GM23338 (cell line): ENCODE results near the gene MIR17HG. TPM values are rescaled to one million over a fixed set of nuclear protein-coding genes. Genes with fewer than 3 reads are reported as not detected.
A peak's percentile ranks its signal among the peaks of the same experiment; 100 is the strongest.

ENCODE experiments used
- ATAC-seq: fragments of 200-7000 bp; cut with Tn5 transposase; 3 replicates; pipeline ENCODE4 v1.9.1; 2020
- DNase-seq: peaks from one replicate; pipeline ENCODE4 v3.0.0-alpha.2; 2015; ENCODE audit warnings: low spot score
- H2AFZ ChIP-seq: fragments of 200-600 bp; sonication (generic); 2 replicates; pipeline ENCODE4 v1.8.0; 2016; ENCODE audit warnings: antibody characterized with exemption, mild to moderate bottlenecking, moderate library complexity
- H3F3A ChIP-seq: fragments of 200-600 bp; sonication (generic); replicated peaks from 2 replicates; pipeline ENCODE4 v1.8.0; 2017; ENCODE audit warnings: antibody characterized with exemption, mixed run types, low read depth
- H3K27ac ChIP-seq: fragments of 200-600 bp; sonication (generic); 2 replicates; pipeline ENCODE4 v1.6.1; 2016; ENCODE audit warnings: low read depth
- H3K27me3 ChIP-seq: fragments of 200-600 bp; sonication (generic); 2 replicates; pipeline ENCODE4 v1.8.0; 2016; ENCODE audit warnings: mild to moderate bottlenecking, mixed run types, moderate library complexity; ENCODE audit not compliant: insufficient read depth
- H3K36me3 ChIP-seq: fragments of 200-600 bp; sonication (generic); 2 replicates; pipeline ENCODE4 v1.8.0; 2016; ENCODE audit warnings: mild to moderate bottlenecking; ENCODE audit not compliant: insufficient read depth
- H3K4me1 ChIP-seq: fragments of 200-600 bp; sonication (generic); 2 replicates; pipeline ENCODE4 v1.8.0; 2016; ENCODE audit warnings: mild to moderate bottlenecking, moderate library complexity; ENCODE audit not compliant: insufficient read depth
- H3K4me2 ChIP-seq: fragments of 200-600 bp; sonication (generic); 2 replicates; pipeline ENCODE4 v1.7.1; 2017; ENCODE audit warnings: mixed run types
- H3K4me3 ChIP-seq: fragments of 200-600 bp; sonication (generic); 2 replicates; pipeline ENCODE4 v1.6.1; 2016; ENCODE audit warnings: mixed run types
- H3K79me2 ChIP-seq: fragments of 200-600 bp; sonication (generic); replicated peaks from 2 replicates; pipeline ENCODE4 v1.8.0; 2017; ENCODE audit warnings: mild to moderate bottlenecking; ENCODE audit not compliant: insufficient read depth
- H3K9me2 ChIP-seq: fragments of 200-600 bp; sonication (generic); 2 replicates; pipeline ENCODE4 v1.8.0; 2017; ENCODE audit not compliant: insufficient read depth
- H4K20me1 ChIP-seq: fragments of 200-600 bp; sonication (generic); replicated peaks from 2 replicates; pipeline ENCODE4 v1.8.0; 2017; ENCODE audit warnings: mild to moderate bottlenecking; ENCODE audit not compliant: insufficient read depth
- H3K27ac Mint-ChIP-seq: 2 replicates; pipeline ENCODE4 v1.8.0; 2020; ENCODE audit warnings: inconsistent platforms, mild to moderate bottlenecking, moderate library complexity, mixed read lengths
- H3K27me3 Mint-ChIP-seq: 3 replicates; pipeline ENCODE4 v1.8.0; 2022; ENCODE audit warnings: low read depth, mild to moderate bottlenecking, moderate library complexity, mixed read lengths, inconsistent platforms; ENCODE audit not compliant: insufficient read depth, poor library complexity
- H3K36me3 Mint-ChIP-seq: 3 replicates; pipeline ENCODE4 v1.8.0; 2021; ENCODE audit warnings: low read depth, mild to moderate bottlenecking, inconsistent platforms, moderate library complexity, mixed read lengths
- H3K4me1 Mint-ChIP-seq: 3 replicates; pipeline ENCODE4 v1.8.0; 2020; ENCODE audit warnings: mild to moderate bottlenecking, inconsistent platforms, mixed read lengths
- H3K4me3 Mint-ChIP-seq: 3 replicates; pipeline ENCODE4 v1.8.0; 2021; ENCODE audit warnings: moderate library complexity, mild to moderate bottlenecking, inconsistent platforms, mixed read lengths
- H3K9me3 Mint-ChIP-seq: 3 replicates; pipeline ENCODE4 v1.8.0; 2020; ENCODE audit warnings: moderate library complexity, mild to moderate bottlenecking, inconsistent platforms, mixed read lengths
- EZH2 ChIP-seq: fragments of 200-600 bp; sonication (generic); IDR thresholded peaks from one replicate; pipeline ENCODE4 v1.8.0; 2017; ENCODE audit warnings: antibody characterized with exemption, mild to moderate bottlenecking, low read depth; ENCODE audit not compliant: unreplicated experiment
- POLR2AphosphoS5 ChIP-seq: IDR thresholded peaks from 2 replicates; pipeline ENCODE4 v1.6.1; 2016; ENCODE audit warnings: antibody characterized with exemption, low read depth
- STAT1 ChIP-seq: IDR thresholded peaks from one replicate; pipeline ENCODE4 v1.6.1; 2016; ENCODE audit warnings: antibody characterized with exemption; ENCODE audit not compliant: unreplicated experiment
- ZNF331 ChIP-seq: fragments of 250-450 bp; sonication (Bioruptor Pico); IDR thresholded peaks from 2 replicates; pipeline ENCODE4 v1.5.0; 2020; ENCODE audit warnings: low read depth, mild to moderate bottlenecking, moderate library complexity
- polyA plus RNA-seq: library from polyadenylated mRNA; unstranded; fragments of >200 nt; fragmentation: Nextera tagmentation; extraction: Ambion mirVana; gene quantifications from 2 replicates; pipeline ENCODE4 v1.2.1, GENCODE V29; 2016
- total RNA-seq: library from RNA; depleted of rRNA; stranded (reverse); fragments of >200 nt; shearing (Covaris generic); gene quantifications from 2 replicates; pipeline ENCODE4 v1.2.3, GENCODE V29; 2014
- TF ChIP-seq, protein P1 (sequence below): IDR thresholded peaks from one replicate; pipeline ENCODE4 v1.6.1; 2018; ENCODE audit warnings: antibody characterized with exemption; ENCODE audit not compliant: unreplicated experiment

The MIR17HG gene
- total and polyA plus RNA-seq, 2 experiments from 2014 or later, result 14.8 to 46.0 TPM

DNA sequence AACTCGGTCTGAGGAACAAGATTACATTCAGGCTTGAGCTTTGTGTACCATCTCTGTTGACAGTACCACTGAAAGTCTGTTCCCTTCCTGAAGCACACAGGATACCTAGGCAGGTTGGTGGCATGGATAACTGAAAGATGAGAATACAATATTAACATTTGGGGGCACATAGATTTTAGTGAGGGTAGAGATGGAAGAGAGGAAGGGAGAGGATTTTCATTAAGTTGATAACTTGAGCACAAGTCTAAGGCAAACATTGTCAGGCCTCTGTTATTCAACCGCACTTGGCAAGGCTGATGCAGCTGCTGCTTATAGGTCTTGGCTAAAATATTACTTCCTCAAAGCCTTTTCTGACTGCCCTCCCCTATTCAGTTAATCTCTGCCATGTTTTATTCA lies 10.9 kb downstream of the MIR17HG start:
- no peak overlapping the region for H3K4me2 ChIP-seq
- Mint-ChIP-seq H3K27ac (peak overlapping the region; percentile 13; the same call in 1 of the 2 replicates), H3K4me3 (no peak overlapping the region), H3K27me3 (peaks cover 10% of the 10 kb centered on the region), H3K36me3 (peaks cover 56% of the 10 kb centered on the region), H3K4me1 (peaks cover 18% of the 10 kb centered on the region; the same call in 2 of the 3 replicates), H3K9me3 (no peaks in the 10 kb centered on the region; the same call in 2 of the 3 replicates)
- no peak for TF ChIP-seq STAT1
- H3K4me1 ChIP-seq, result no peaks in the 10 kb centered on the region; the same call in 1 of the 2 replicates
- peaks cover 43% of the 10 kb centered on the region for H4K20me1 ChIP-seq
- peaks cover 34% of the 10 kb centered on the region; the same call in 1 of the 2 replicates for H3K36me3 ChIP-seq
- H3F3A ChIP-seq, result peaks cover 32% of the 10 kb centered on the region
- H3K9me2 ChIP-seq, result no peaks in the 10 kb centered on the region
- H3K79me2 ChIP-seq, result peaks cover 8% of the 10 kb centered on the region; the same call in 1 of the 2 replicates
- peak overlapping the region; percentile 34 for H3K27ac ChIP-seq
- no peak overlapping the region for H3K4me3 ChIP-seq
- no peak for DNase-seq
- H2AFZ ChIP-seq, result no peak overlapping the region
- peak; percentile 16 for ATAC-seq
- H3K27me3 ChIP-seq, result no peaks in the 10 kb centered on the region

DNA sequence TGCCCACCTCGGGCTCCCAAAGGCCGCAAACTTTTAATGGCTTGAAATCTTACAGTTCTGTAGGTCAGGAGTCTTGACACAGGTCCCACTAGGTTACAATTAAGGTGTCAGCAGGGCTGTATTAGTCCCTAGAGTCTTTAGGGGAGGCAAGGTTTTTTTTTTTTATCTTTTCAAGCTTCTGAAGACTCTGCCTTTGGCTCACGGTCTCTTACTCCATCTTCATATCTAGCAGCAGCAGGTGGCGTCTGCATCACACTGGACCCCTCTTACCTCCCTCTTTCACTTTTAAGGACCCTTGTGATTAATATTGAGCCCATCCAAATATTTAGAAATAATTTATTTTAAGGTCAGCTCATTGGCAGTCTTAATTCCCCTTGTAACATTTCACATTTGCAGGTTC lies 11.6 kb downstream of the MIR17HG start:
- peaks cover 2% of the 10 kb centered on the region; the same call in 1 of the 2 replicates for H3K79me2 ChIP-seq
- ATAC-seq, result peak; percentile 20
- Mint-ChIP-seq H3K9me3 (no peaks in the 10 kb centered on the region; the same call in 2 of the 3 replicates), H3K36me3 (peaks cover 49% of the 10 kb centered on the region), H3K27ac (no peak overlapping the region), H3K27me3 (peaks cover 10% of the 10 kb centered on the region), H3K4me3 (no peak overlapping the region), H3K4me1 (peaks cover 16% of the 10 kb centered on the region; the same call in 2 of the 3 replicates)
- no peak overlapping the region for H3K4me2 ChIP-seq
- peaks cover 27% of the 10 kb centered on the region; the same call in 1 of the 2 replicates for H3K36me3 ChIP-seq
- no peak overlapping the region for H2AFZ ChIP-seq
- TF ChIP-seq POLR2AphosphoS5, result 0 out of 2 replicates have a peak, but pooled peaks have one; percentile 14
- TF ChIP-seq, protein P1, sequence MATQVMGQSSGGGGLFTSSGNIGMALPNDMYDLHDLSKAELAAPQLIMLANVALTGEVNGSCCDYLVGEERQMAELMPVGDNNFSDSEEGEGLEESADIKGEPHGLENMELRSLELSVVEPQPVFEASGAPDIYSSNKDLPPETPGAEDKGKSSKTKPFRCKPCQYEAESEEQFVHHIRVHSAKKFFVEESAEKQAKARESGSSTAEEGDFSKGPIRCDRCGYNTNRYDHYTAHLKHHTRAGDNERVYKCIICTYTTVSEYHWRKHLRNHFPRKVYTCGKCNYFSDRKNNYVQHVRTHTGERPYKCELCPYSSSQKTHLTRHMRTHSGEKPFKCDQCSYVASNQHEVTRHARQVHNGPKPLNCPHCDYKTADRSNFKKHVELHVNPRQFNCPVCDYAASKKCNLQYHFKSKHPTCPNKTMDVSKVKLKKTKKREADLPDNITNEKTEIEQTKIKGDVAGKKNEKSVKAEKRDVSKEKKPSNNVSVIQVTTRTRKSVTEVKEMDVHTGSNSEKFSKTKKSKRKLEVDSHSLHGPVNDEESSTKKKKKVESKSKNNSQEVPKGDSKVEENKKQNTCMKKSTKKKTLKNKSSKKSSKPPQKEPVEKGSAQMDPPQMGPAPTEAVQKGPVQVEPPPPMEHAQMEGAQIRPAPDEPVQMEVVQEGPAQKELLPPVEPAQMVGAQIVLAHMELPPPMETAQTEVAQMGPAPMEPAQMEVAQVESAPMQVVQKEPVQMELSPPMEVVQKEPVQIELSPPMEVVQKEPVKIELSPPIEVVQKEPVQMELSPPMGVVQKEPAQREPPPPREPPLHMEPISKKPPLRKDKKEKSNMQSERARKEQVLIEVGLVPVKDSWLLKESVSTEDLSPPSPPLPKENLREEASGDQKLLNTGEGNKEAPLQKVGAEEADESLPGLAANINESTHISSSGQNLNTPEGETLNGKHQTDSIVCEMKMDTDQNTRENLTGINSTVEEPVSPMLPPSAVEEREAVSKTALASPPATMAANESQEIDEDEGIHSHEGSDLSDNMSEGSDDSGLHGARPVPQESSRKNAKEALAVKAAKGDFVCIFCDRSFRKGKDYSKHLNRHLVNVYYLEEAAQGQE, result no peak
- 0 out of 2 replicates have a peak overlapping the region, but pooled peaks have one; percentile 34 for H3K27ac ChIP-seq
- H4K20me1 ChIP-seq, result peaks cover 36% of the 10 kb centered on the region
- DNase-seq, result no peak
- H3K4me1 ChIP-seq, result no peaks in the 10 kb centered on the region; the same call in 1 of the 2 replicates
- H3K27me3 ChIP-seq, result no peaks in the 10 kb centered on the region
- H3F3A ChIP-seq, result peaks cover 25% of the 10 kb centered on the region
- H3K4me3 ChIP-seq, result no peak overlapping the region
- no peaks in the 10 kb centered on the region for H3K9me2 ChIP-seq

DNA sequence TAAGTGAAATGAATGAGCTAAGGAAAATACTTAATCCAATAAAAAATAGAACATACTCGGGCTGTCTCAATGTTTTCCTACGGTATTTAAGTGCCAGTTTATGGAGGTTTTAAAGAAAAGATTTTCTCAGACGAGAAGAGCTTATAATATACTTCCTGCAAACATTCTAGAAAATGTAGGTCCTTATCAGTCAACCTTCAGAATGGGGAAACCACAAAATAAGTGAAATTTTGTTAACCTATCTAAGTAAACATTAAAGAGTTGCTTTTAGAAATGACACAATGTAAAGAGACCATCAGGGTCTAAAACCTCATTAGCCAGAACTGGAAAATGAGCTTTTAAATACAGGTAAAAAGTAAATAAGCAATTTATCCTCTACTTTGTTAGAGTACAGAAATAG lies 12.1 kb downstream of the MIR17HG start:
- Histone ChIP-seq H3K36me3 (peaks cover 22% of the 10 kb centered on the region; the same call in 1 of the 2 replicates), H2AFZ (no peak overlapping the region), H3F3A (peaks cover 23% of the 10 kb centered on the region; the same call in 1 of the 2 replicates), H3K4me3 (no peak overlapping the region), H3K4me1 (no peaks in the 10 kb centered on the region; the same call in 1 of the 2 replicates), H3K9me2 (no peaks in the 10 kb centered on the region), H3K4me2 (no peak overlapping the region), H4K20me1 (peaks cover 31% of the 10 kb centered on the region), H3K79me2 (no peaks in the 10 kb centered on the region), H3K27me3 (no peaks in the 10 kb centered on the region), H3K27ac (no peak overlapping the region)
- Mint-ChIP-seq H3K9me3 (no peaks in the 10 kb centered on the region; the same call in 2 of the 3 replicates), H3K4me3 (no peak overlapping the region), H3K36me3 (peaks cover 43% of the 10 kb centered on the region), H3K4me1 (peaks cover 13% of the 10 kb centered on the region; the same call in 2 of the 3 replicates), H3K27me3 (peaks cover 10% of the 10 kb centered on the region), H3K27ac (no peak overlapping the region)
- DNase-seq, result no peak
- TF ChIP-seq ZNF331 (CRISPR knock-in tag), result no peak
- no peak for TF ChIP-seq EZH2
- no peak for ATAC-seq
